Ovary (tissue), 3 donors: Measurements from ENCODE around the gene INPP4A.

Source experiments
- CTCF ChIP-seq, 3 donors: fragments of 450-650 bp in 2 of 3; fragments of 200-600 bp in 1 of 3; IDR thresholded peaks; one replicate each; pipeline versions ENCODE4 v1.5.1 to v1.8.0; 2016 to 2022; ENCODE audit warnings: antibody characterized with exemption in 3 of 3, mild to moderate bottlenecking in 1 of 3
- EP300 ChIP-seq: sonication (generic); formaldehyde crosslinking; IDR thresholded peaks from one replicate; pipeline ENCODE4 v1.6.1; 2017; ENCODE audit warnings: antibody characterized with exemption
- POLR2A ChIP-seq: fragments of 450-650 bp; IDR thresholded peaks from one replicate; pipeline ENCODE4 v1.6.1; 2017; ENCODE audit warnings: antibody characterized with exemption, mild to moderate bottlenecking, moderate library complexity
- donor health status: DM: no; HTN: no; CAD: no.

GRCh38 chr2:98582523-98582922 lies 137.9 kb downstream of the INPP4A start:
- no peak for TF ChIP-seq POLR2A
- TF ChIP-seq CTCF (IDR thresholded peaks at IDR 0.05), result no peak
- TF ChIP-seq EP300, result no peak
